ENCODE measurements around the gene MDFIC.
"Not testable (repeated sequence)": the region's sequence is repeated elsewhere in the genome, so short reads cannot be mapped to it uniquely, and the experiment has no call there.

The MDFIC gene

GRCh38 chr7:114922026-114922651 lies at the start of gene MDFIC:
Gene MDFIC, plus strand, starts transcription at chr7:114922094. Its CDS starts 940 bp downstream, at chr7:114923034.
- DNase-seq, result peak; percentile 74

- DNase-seq, result no peak
These were observed 47.7 kb upstream of the MDFIC start for GRCh38 chr7:114874170-114874569.

GRCh38 chr7:114875186-114875585 lies 46.7 kb upstream of the MDFIC start:
- DNase-seq, result no peak

GRCh38 chr7:114879554-114879953 lies 42.3 kb upstream of the MDFIC start:
- no peak for DNase-seq

GRCh38 chr7:114885836-114886235 lies 36.1 kb upstream of the MDFIC start:
- DNase-seq, result no peak

- DNase-seq, result no peak
These were observed 35.7 kb upstream of the MDFIC start for GRCh38 chr7:114886241-114886640.

GRCh38 chr7:114889116-114889515 lies 32.8 kb upstream of the MDFIC start:
- DNase-seq, result not testable (repeated sequence)

- peak; percentile 79 for DNase-seq
These were observed 32.1 kb upstream of the MDFIC start for GRCh38 chr7:114889646-114890285.

- no peak for DNase-seq
These were observed 31.3 kb upstream of the MDFIC start for GRCh38 chr7:114890561-114890960.

GRCh38 chr7:114900127-114900526 lies 21.8 kb upstream of the MDFIC start:
- no peak for DNase-seq

- DNase-seq, result no peak
These were observed 20.1 kb upstream of the MDFIC start for GRCh38 chr7:114901771-114902170.

GRCh38 chr7:114903131-114903530 lies 18.8 kb upstream of the MDFIC start:
- no peak for DNase-seq

GRCh38 chr7:114910787-114911186 lies 11.1 kb upstream of the MDFIC start:
- no peak for DNase-seq

- DNase-seq, result no peak
These were observed 10.5 kb upstream of the MDFIC start for GRCh38 chr7:114911411-114911810.

- peak; percentile 63 for DNase-seq
These were observed 5.5 kb upstream of the MDFIC start for GRCh38 chr7:114916261-114916892.

GRCh38 chr7:114917211-114917839 lies 4.6 kb upstream of the MDFIC start:
- no peak for DNase-seq

- DNase-seq, result no peak
These were observed 2.3 kb upstream of the MDFIC start for GRCh38 chr7:114919587-114919986.

GRCh38 chr7:114921631-114922025 lies 266 bp upstream of the MDFIC start:
- peak; percentile 69 for DNase-seq

GRCh38 chr7:114922652-114923402 lies 933 bp downstream of the MDFIC start:
- peak; percentile 84 for DNase-seq

GRCh38 chr7:114923403-114923713 lies 1.5 kb downstream of the MDFIC start:
- DNase-seq, result no peak

GRCh38 chr7:114924038-114924712 lies 2.3 kb downstream of the MDFIC start:
- peak; percentile 65 for DNase-seq

GRCh38 chr7:114925434-114925833 lies 3.5 kb downstream of the MDFIC start:
- DNase-seq, result no peak

GRCh38 chr7:114928060-114928459 lies 6.2 kb downstream of the MDFIC start:
- no peak for DNase-seq

Data from activated CD4-positive, alpha-beta T cell treated with anti-CD3 and anti-CD28 coated beads, Interleukin-2, Interleukin-6, amounts not matched to agents 100 ng/mL and 50 ng/mL, durations not matched to agents 16 hours and 8 hours (primary cell).